ENCODE results near the gene SYNGR3.
A peak's percentile ranks its signal among the peaks of the same experiment; 100 is the strongest.

The SYNGR3 gene

GRCh38 chr16:1991948-1992703 lies 2.4 kb downstream of the SYNGR3 start:
- H3K27me3 ChIP-seq (ENCODE audit: control insufficient read depth, insufficient read depth, low read length) = peaks cover 24% of the 10 kb centered on the region
- H3K36me3 ChIP-seq (ENCODE audit: control insufficient read depth, insufficient read depth, low read length) = peaks cover 4% of the 10 kb centered on the region
- no peak overlapping the region for H3K9ac ChIP-seq (ENCODE audit: low read depth, low read length)
- H3K9me3 ChIP-seq (ENCODE audit: control insufficient read depth, insufficient read depth, low read length) = no peaks in the 10 kb centered on the region
- H3K4me1 ChIP-seq (ENCODE audit: control insufficient read depth, insufficient read depth, low read length) = no peaks in the 10 kb centered on the region
- H3K4me3 ChIP-seq (ENCODE audit: low read depth, low read length) = peak overlapping the region; percentile 73

GRCh38 chr16:1992704-1993317 lies 3.0 kb downstream of the SYNGR3 start:
- Histone ChIP-seq H3K4me3 (ENCODE audit: low read depth, low read length) (peak overlapping the region; percentile 32), H3K9me3 (ENCODE audit: control insufficient read depth, insufficient read depth, low read length) (no peaks in the 10 kb centered on the region), H3K9ac (ENCODE audit: low read depth, low read length) (no peak overlapping the region), H3K27me3 (ENCODE audit: control insufficient read depth, insufficient read depth, low read length) (peaks cover 24% of the 10 kb centered on the region), H3K4me1 (ENCODE audit: control insufficient read depth, insufficient read depth, low read length) (no peaks in the 10 kb centered on the region), H3K36me3 (ENCODE audit: control insufficient read depth, insufficient read depth, low read length) (peaks cover 7% of the 10 kb centered on the region)

- Histone ChIP-seq H3K27me3 (ENCODE audit: control insufficient read depth, insufficient read depth, low read length) (peaks cover 17% of the 10 kb centered on the region), H3K9ac (ENCODE audit: low read depth, low read length) (no peak overlapping the region), H3K36me3 (ENCODE audit: control insufficient read depth, insufficient read depth, low read length) (peaks cover 14% of the 10 kb centered on the region), H3K9me3 (ENCODE audit: control insufficient read depth, insufficient read depth, low read length) (no peaks in the 10 kb centered on the region), H3K4me1 (ENCODE audit: control insufficient read depth, insufficient read depth, low read length) (no peaks in the 10 kb centered on the region), H3K4me3 (ENCODE audit: low read depth, low read length) (no peak overlapping the region)
These were observed 4.0 kb downstream of the SYNGR3 start for GRCh38 chr16:1993731-1994131.

- Histone ChIP-seq H3K27me3 (ENCODE audit: control insufficient read depth, insufficient read depth, low read length) (no peaks in the 10 kb centered on the region), H3K4me3 (ENCODE audit: low read depth, low read length) (no peak overlapping the region), H3K9me3 (ENCODE audit: control insufficient read depth, insufficient read depth, low read length) (no peaks in the 10 kb centered on the region), H3K4me1 (ENCODE audit: control insufficient read depth, insufficient read depth, low read length) (no peaks in the 10 kb centered on the region), H3K9ac (ENCODE audit: low read depth, low read length) (no peak overlapping the region), H3K36me3 (ENCODE audit: control insufficient read depth, insufficient read depth, low read length) (peaks cover 49% of the 10 kb centered on the region)
These were observed 8.0 kb downstream of the SYNGR3 start for GRCh38 chr16:1997494-1998359.

GRCh38 chr16:1998360-1998835 lies 8.6 kb downstream of the SYNGR3 start:
- no peaks in the 10 kb centered on the region for H3K9me3 ChIP-seq (ENCODE audit: control insufficient read depth, insufficient read depth, low read length)
- H3K4me1 ChIP-seq (ENCODE audit: control insufficient read depth, insufficient read depth, low read length) = no peaks in the 10 kb centered on the region
- H3K36me3 ChIP-seq (ENCODE audit: control insufficient read depth, insufficient read depth, low read length) = peaks cover 56% of the 10 kb centered on the region
- H3K4me3 ChIP-seq (ENCODE audit: low read depth, low read length) = no peak overlapping the region
- no peaks in the 10 kb centered on the region for H3K27me3 ChIP-seq (ENCODE audit: control insufficient read depth, insufficient read depth, low read length)
- no peak overlapping the region for H3K9ac ChIP-seq (ENCODE audit: low read depth, low read length)

GRCh38 chr16:1998852-1999801 lies 9.4 kb downstream of the SYNGR3 start:
- H3K36me3 ChIP-seq (ENCODE audit: control insufficient read depth, insufficient read depth, low read length) = peaks cover 58% of the 10 kb centered on the region
- no peak overlapping the region for H3K4me3 ChIP-seq (ENCODE audit: low read depth, low read length)
- no peaks in the 10 kb centered on the region for H3K27me3 ChIP-seq (ENCODE audit: control insufficient read depth, insufficient read depth, low read length)
- no peak overlapping the region for H3K9ac ChIP-seq (ENCODE audit: low read depth, low read length)
- H3K4me1 ChIP-seq (ENCODE audit: control insufficient read depth, insufficient read depth, low read length) = peaks cover 2% of the 10 kb centered on the region
- no peaks in the 10 kb centered on the region for H3K9me3 ChIP-seq (ENCODE audit: control insufficient read depth, insufficient read depth, low read length)

GRCh38 chr16:1999866-2000514 lies 10.2 kb downstream of the SYNGR3 start:
- Histone ChIP-seq H3K4me1 (ENCODE audit: control insufficient read depth, insufficient read depth, low read length) (peaks cover 2% of the 10 kb centered on the region), H3K36me3 (ENCODE audit: control insufficient read depth, insufficient read depth, low read length) (peaks cover 58% of the 10 kb centered on the region), H3K9ac (ENCODE audit: low read depth, low read length) (no peak overlapping the region), H3K4me3 (ENCODE audit: low read depth, low read length) (no peak overlapping the region), H3K27me3 (ENCODE audit: control insufficient read depth, insufficient read depth, low read length) (no peaks in the 10 kb centered on the region), H3K9me3 (ENCODE audit: control insufficient read depth, insufficient read depth, low read length) (no peaks in the 10 kb centered on the region)

GRCh38 chr16:2001035-2001434 lies 11.3 kb downstream of the SYNGR3 start:
- peaks cover 58% of the 10 kb centered on the region for H3K36me3 ChIP-seq (ENCODE audit: control insufficient read depth, insufficient read depth, low read length)
- H3K4me3 ChIP-seq (ENCODE audit: low read depth, low read length) = no peak overlapping the region
- no peak overlapping the region for H3K9ac ChIP-seq (ENCODE audit: low read depth, low read length)
- H3K4me1 ChIP-seq (ENCODE audit: control insufficient read depth, insufficient read depth, low read length) = peaks cover 2% of the 10 kb centered on the region
- no peaks in the 10 kb centered on the region for H3K9me3 ChIP-seq (ENCODE audit: control insufficient read depth, insufficient read depth, low read length)
- no peaks in the 10 kb centered on the region for H3K27me3 ChIP-seq (ENCODE audit: control insufficient read depth, insufficient read depth, low read length)

GRCh38 chr16:2001456-2002355 lies 11.9 kb downstream of the SYNGR3 start:
- H3K4me3 ChIP-seq (ENCODE audit: low read depth, low read length) = no peak overlapping the region
- no peaks in the 10 kb centered on the region for H3K27me3 ChIP-seq (ENCODE audit: control insufficient read depth, insufficient read depth, low read length)
- peaks cover 2% of the 10 kb centered on the region for H3K4me1 ChIP-seq (ENCODE audit: control insufficient read depth, insufficient read depth, low read length)
- H3K9me3 ChIP-seq (ENCODE audit: control insufficient read depth, insufficient read depth, low read length) = no peaks in the 10 kb centered on the region
- H3K36me3 ChIP-seq (ENCODE audit: control insufficient read depth, insufficient read depth, low read length) = peaks cover 58% of the 10 kb centered on the region
- no peak overlapping the region for H3K9ac ChIP-seq (ENCODE audit: low read depth, low read length)

Measured in iPS-15b (cell line).